NT2/D1 (cell line): ENCODE data around the gene PLEKHA6.

Experiments
- SUZ12 ChIP-seq: IDR thresholded peaks from 2 replicates; pipeline ENCODE4 v1.6.1; 2011; ENCODE audit not compliant: insufficient read length, insufficient read depth; ENCODE audit errors: extremely low read depth
- ZNF274 ChIP-seq: IDR thresholded peaks from 2 replicates; pipeline ENCODE4 v1.6.1; 2011; ENCODE audit warnings: mild to moderate bottlenecking, low read depth, low read length

DNA sequence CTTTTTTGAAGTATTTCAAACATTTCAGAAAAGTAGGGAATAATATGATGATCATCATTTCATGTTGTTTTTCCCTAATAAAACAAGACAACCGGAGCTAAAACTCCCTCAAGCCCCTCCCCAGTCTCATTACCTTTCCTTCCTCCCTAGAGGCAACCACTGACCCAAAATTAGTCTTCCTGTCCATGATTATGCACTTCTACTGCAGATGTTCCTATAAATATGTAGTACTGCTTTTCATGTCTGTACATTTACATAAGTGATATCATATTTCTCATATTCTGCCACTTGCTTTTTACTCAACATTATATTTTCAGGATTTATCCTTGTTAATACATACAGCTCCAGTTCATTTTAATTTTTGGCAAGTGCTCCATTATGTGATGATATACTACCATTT, 87.2 kb downstream of the PLEKHA6 start:
- TF ChIP-seq SUZ12 (no peak), ZNF274 (no peak)
